ENCODE results near the gene TRAF6. TPM values are rescaled to one million over a fixed set of nuclear protein-coding genes. Genes with fewer than 3 reads are reported as not detected.

TRAF6 gene, protein sequence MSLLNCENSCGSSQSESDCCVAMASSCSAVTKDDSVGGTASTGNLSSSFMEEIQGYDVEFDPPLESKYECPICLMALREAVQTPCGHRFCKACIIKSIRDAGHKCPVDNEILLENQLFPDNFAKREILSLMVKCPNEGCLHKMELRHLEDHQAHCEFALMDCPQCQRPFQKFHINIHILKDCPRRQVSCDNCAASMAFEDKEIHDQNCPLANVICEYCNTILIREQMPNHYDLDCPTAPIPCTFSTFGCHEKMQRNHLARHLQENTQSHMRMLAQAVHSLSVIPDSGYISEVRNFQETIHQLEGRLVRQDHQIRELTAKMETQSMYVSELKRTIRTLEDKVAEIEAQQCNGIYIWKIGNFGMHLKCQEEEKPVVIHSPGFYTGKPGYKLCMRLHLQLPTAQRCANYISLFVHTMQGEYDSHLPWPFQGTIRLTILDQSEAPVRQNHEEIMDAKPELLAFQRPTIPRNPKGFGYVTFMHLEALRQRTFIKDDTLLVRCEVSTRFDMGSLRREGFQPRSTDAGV
- 25.0 and 27.0 TPM in 2 replicates for total RNA-seq (2013; cell fraction: nucleolus; rRNA removed)
- 6.3 and 7.5 TPM in 2 replicates for total RNA-seq (2014; rRNA removed)
- 4.8 and 6.9 TPM in 2 replicates for total RNA-seq (2014; rRNA removed; fragmentation: Illumina TruSeq; extraction: Trizol)
- total RNA-seq (2021), result 6.7 and 7.1 TPM in 2 replicates
- polyA plus RNA-seq (2011; ENCODE audit: low read depth), result 4.5 TPM
- 10.9 and 11.7 TPM in 2 replicates for polyA plus RNA-seq (2011; rRNA removed)
- polyA plus RNA-seq (2011; cell fraction: cytosol; rRNA removed), result 5.9 and 7.5 TPM in 2 replicates
- 8.3 and 12.0 TPM in 2 replicates for polyA plus RNA-seq (2011; cell fraction: nucleus; rRNA removed)
- polyA plus RNA-seq (2012), result 4.3 and 4.5 TPM in 2 replicates
- 5.3 and 6.8 TPM in 2 replicates for polyA plus RNA-seq (2014; fragmentation: Illumina TruSeq; extraction: Trizol)
- 1 to 10 TPM; 1.4 to 2.6 TPM for polyA plus RNA-seq (2014; fragmentation: Nextera tagmentation; extraction: Ambion mirVana)
- polyA plus RNA-seq (2014; rRNA removed), result 3.4 and 4.4 TPM in 2 replicates
- polyA plus RNA-seq (2016; fragmentation: Nextera tagmentation; extraction: Ambion mirVana), result 10 to 100 TPM in 1 of 2 experiments, 1 to 10 TPM in 1; 8.3 to 10.5 TPM
- polyA minus RNA-seq (2011; rRNA and poly(A)+ RNA removed), result 9.5 and 13.5 TPM in 2 replicates
- 3.2 and 4.7 TPM in 2 replicates for polyA minus RNA-seq (2011; cell fraction: cytosol; rRNA and poly(A)+ RNA removed)
- polyA minus RNA-seq (2011; cell fraction: nucleus; rRNA and poly(A)+ RNA removed), result 8.2 and 10.5 TPM in 2 replicates
- percentile 92 among the genes with signal in this experiment for Bru-seq, nascent RNA
- percentile 75 among the genes with signal in this experiment for BruChase-seq, experiment 1, labeled RNA remaining after a 6-hour chase
- percentile 82 among the genes with signal in this experiment for BruChase-seq, experiment 2, labeled RNA remaining after a 2-hour chase
- long read RNA-seq, experiment 1, full-length matches to known transcripts, result 7 of 7 reads
- long read RNA-seq, experiment 1, partial matches to known transcripts, result 0 of 7 reads
- long read RNA-seq, experiment 1, other reads (novel, unspliced or antisense), result 0 of 7 reads
- long read RNA-seq, experiment 2, full-length matches to known transcripts, result 55 of 63 reads
- long read RNA-seq, experiment 2, partial matches to known transcripts, result 1 of 63 reads
- long read RNA-seq, experiment 2, other reads (novel, unspliced or antisense), result 7 of 63 reads

- no peaks in the 10 kb centered on the region for H4K20me1 ChIP-seq (ENCODE audit: control insufficient read depth, insufficient read depth)
- peak within 1 kb of the TSS; percentile 99 for H2AFZ ChIP-seq (ENCODE audit: control insufficient read depth, low read depth, low read length)
- no peaks in the 10 kb centered on the region for H3K36me3 ChIP-seq (ENCODE audit: control insufficient read depth in 2 of 2, insufficient read depth in 2 of 2, low read length in 1 of 2)
- H3K4me3 ChIP-seq, result peak within 1 kb of the TSS; percentile 86
- H3K9ac ChIP-seq (ENCODE audit: control insufficient read depth, insufficient read depth, low read length), result peak within 1 kb of the TSS; percentile 83
- H3K9me3 ChIP-seq (replicated peaks; ENCODE audit: control insufficient read depth, insufficient read depth, low read length), result peaks cover 2% of the 10 kb centered on the region; the same call in 1 of the 3 replicates
- no TSS peak for BruUV-seq (replicated peaks)
- ATAC-seq, result peak; percentile 98
- ChIA-PET CTCF (interaction anchor here (0.7 to 3.6 kb wide), 12 partner anchors 8 to 1393 kb away, joined by 3 to 40 read pairs (median 4); no protein-coding TSS in a partner anchor), POLR2A (interaction anchor here (1.1 to 1.3 kb wide), 2 partner anchors 8 to 17 kb away, joined by 4 to 5 read pairs; no protein-coding TSS in a partner anchor), RAD21 (ENCODE audit: unreplicated experiment) (interaction anchor here (1.0 to 1.8 kb wide), 6 partner anchors 17 to 244 kb away, joined by 3 to 18 read pairs (median 4); no protein-coding TSS in a partner anchor), SMC1A (ENCODE audit: uncharacterized antibody, unreplicated experiment) (interaction anchor here (0.9 to 2.9 kb wide), 5 partner anchors 10 to 220 kb away, joined by 3 to 23 read pairs (median 6); no protein-coding TSS in a partner anchor)
- peaks cover 4% of the 10 kb centered on the region; the same call in 1 of the 2 replicates for H3K4me1 ChIP-seq (ENCODE audit: control insufficient read depth, insufficient read depth, low read length)
- peak within 1 kb of the TSS; percentile 96 for H3K4me2 ChIP-seq (ENCODE audit: control insufficient read depth, insufficient read depth)
- in situ Hi-C loops (cut with MboI) (no loop called here), intact Hi-C loops (cut with micrococcal nuclease; ENCODE audit: unreplicated experiment) (no loop called here)
- WGBS (ENCODE audit: insufficient coverage, insufficient replicate concordance, low lambda C conversion rate, missing lambda C conversion rate), result 1% methylated on average over 52 of the region's 81 CpGs
- DNase-seq (ENCODE audit: low read depth, low spot score), result no peak
- peak within 1 kb of the TSS; percentile 77 for H3K27ac ChIP-seq (ENCODE audit: control insufficient read depth, insufficient read depth)
- H3K79me2 ChIP-seq (ENCODE audit: control insufficient read depth, insufficient read depth, low read length), result peaks cover 23% of the 10 kb centered on the region
- peak; percentile 88 for FAIRE-seq
- no peaks in the 10 kb centered on the region for H3K27me3 ChIP-seq (replicated peaks in 1 of 2; ENCODE audit: control insufficient read depth in 2 of 2, insufficient read depth in 2 of 2, low read length in 1 of 2)
- peak in 1 of 2 experiments; percentile 61; a peak in 3 of 4 replicates for TF ChIP-seq IKZF2 (IDR thresholded peaks at IDR 0.05)
- TF ChIP-seq MTA3 (IDR thresholded peaks at IDR 0.05; ENCODE audit: borderline replicate concordance, low read length), result no peak
- TF ChIP-seq IKZF1 (conservative IDR thresholded peaks at IDR 0.05), result peak; percentile 88
- TF ChIP-seq TARDBP (IDR thresholded peaks at IDR 0.05; ENCODE audit: borderline replicate concordance), result no peak
- TF ChIP-seq ZBED1 (IDR thresholded peaks at IDR 0.05; ENCODE audit: borderline replicate concordance), result no peak
- TF ChIP-seq POLR2AphosphoS2 (IDR thresholded peaks at IDR 0.05; ENCODE audit: low read depth, low read length), result peak; percentile 80
- no peak for TF ChIP-seq ATF7 (IDR thresholded peaks at IDR 0.05; ENCODE audit: low read depth)
- peak; percentile 63 for TF ChIP-seq NR2F1 (conservative IDR thresholded peaks at IDR 0.05)
- TF ChIP-seq TCF12 (IDR thresholded peaks at IDR 0.05; ENCODE audit: low read depth, low read length), result peak; percentile 62; the same call in 1 of the 2 replicates
- TF ChIP-seq GATAD2B (conservative IDR thresholded peaks at IDR 0.05; ENCODE audit: low read depth), result peak; percentile 85
- TF ChIP-seq NBN (IDR thresholded peaks at IDR 0.05), result peak; percentile 89; the same call in 1 of the 2 replicates
- TF ChIP-seq E2F8 (IDR thresholded peaks at IDR 0.05; ENCODE audit: low read depth, partially characterized antibody), result no peak
- TF ChIP-seq YBX1 (IDR thresholded peaks at IDR 0.05), result no peak
- TF ChIP-seq SMARCA5 (IDR thresholded peaks at IDR 0.05), result peak; percentile 97
Measured at GRCh38 chr11:36509694-36510593, at the start of gene TRAF6. TRAF6 (minus strand) TSS chr11:36510272; CDS start chr11:36501515, 8,757 bp downstream.
